Mesodermal cell (in vitro differentiated cells): ENCODE data around the gene IL32.
"Not testable (repeated sequence)": the region's sequence is repeated elsewhere in the genome, so short reads cannot be mapped to it uniquely, and the experiment has no call there.

Experiments
- H3K27ac ChIP-seq: 2 replicates; pipeline ENCODE4 v1.7.0; 2013; ENCODE audit warnings: mild to moderate bottlenecking, low read depth, low read length, moderate library complexity; ENCODE audit not compliant: severe bottlenecking
- H3K36me3 ChIP-seq: 2 replicates; pipeline ENCODE4 v1.7.1; 2013; ENCODE audit warnings: mild to moderate bottlenecking, low read length, moderate library complexity; ENCODE audit not compliant: control insufficient read depth, insufficient read depth
- H3K4me1 ChIP-seq: one replicate; pipeline ENCODE4 v1.7.1; 2013; ENCODE audit warnings: mild to moderate bottlenecking, low read length; ENCODE audit not compliant: insufficient read depth, control insufficient read depth, poor library complexity, severe bottlenecking
- H3K4me3 ChIP-seq: 2 replicates; pipeline ENCODE4 v1.7.0; 2013; ENCODE audit warnings: low read length, control low read depth, mild to moderate bottlenecking; ENCODE audit not compliant: insufficient read depth, poor library complexity, severe bottlenecking; ENCODE audit errors: extremely low read depth
- H3K9me3 ChIP-seq: 2 replicates; pipeline ENCODE4 v1.7.1; 2013; ENCODE audit warnings: mild to moderate bottlenecking, low read length, moderate library complexity; ENCODE audit not compliant: control insufficient read depth
- WGBS, 2 experiments: methylation state at CpG; one replicate each; pipeline ENCODE4 v1.1.5; 2013; ENCODE audit warnings: missing lambda C conversion rate in 2 of 2; ENCODE audit not compliant: insufficient coverage in 2 of 2; 5-methylcytosine and 5-hydroxymethylcytosine counted together

Gene IL32

GRCh38 chr16:3074860-3075522 lies 9.6 kb downstream of the IL32 start:
- no peaks in the 10 kb centered on the region for H3K36me3 ChIP-seq
- H3K9me3 ChIP-seq = no peaks in the 10 kb centered on the region
- no peaks in the 10 kb centered on the region for H3K4me1 ChIP-seq
- H3K27ac ChIP-seq = no peak overlapping the region
- no peak overlapping the region for H3K4me3 ChIP-seq
- 77 to 78% methylated on average over 5 to 6 of the region's 9 CpGs for WGBS, 2 experiments

DNA sequence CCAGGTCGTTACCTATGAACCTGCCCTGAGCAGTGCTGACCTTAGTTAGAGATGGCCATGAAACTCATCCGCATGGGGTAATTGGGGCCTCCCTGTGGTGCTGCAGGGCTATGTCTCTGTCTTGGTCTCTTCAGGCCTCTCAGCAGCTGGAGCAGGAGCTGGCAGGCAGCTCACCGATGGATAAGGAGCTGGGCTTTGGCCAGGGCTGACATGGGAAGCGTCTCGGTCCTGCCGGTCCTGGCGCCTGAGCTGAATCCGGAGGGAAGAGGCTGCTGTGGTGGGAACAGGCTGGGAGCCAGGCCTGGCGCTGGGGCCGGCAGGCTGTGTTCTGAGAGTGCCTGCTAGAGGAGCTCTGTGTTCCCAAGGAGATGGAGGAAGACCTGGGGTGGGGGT lies 10.1 kb downstream of the IL32 start:
- WGBS, 2 experiments = 63 to 72% methylated on average over 8 to 9 of the region's 10 CpGs
- no peaks in the 10 kb centered on the region for H3K36me3 ChIP-seq
- no peaks in the 10 kb centered on the region for H3K9me3 ChIP-seq

GRCh38 chr16:3075946-3076345 lies 10.5 kb downstream of the IL32 start:
- WGBS, 2 experiments = 91 to 93% methylated on average over 6 of the region's 6 CpGs
- not testable (repeated sequence) for H3K36me3 ChIP-seq

More for the DNA sequence above, 10.1 kb downstream of the IL32 start:
- H3K27ac ChIP-seq = no peak overlapping the region
- no peak overlapping the region for H3K4me3 ChIP-seq
- no peaks in the 10 kb centered on the region for H3K4me1 ChIP-seq

DNA sequence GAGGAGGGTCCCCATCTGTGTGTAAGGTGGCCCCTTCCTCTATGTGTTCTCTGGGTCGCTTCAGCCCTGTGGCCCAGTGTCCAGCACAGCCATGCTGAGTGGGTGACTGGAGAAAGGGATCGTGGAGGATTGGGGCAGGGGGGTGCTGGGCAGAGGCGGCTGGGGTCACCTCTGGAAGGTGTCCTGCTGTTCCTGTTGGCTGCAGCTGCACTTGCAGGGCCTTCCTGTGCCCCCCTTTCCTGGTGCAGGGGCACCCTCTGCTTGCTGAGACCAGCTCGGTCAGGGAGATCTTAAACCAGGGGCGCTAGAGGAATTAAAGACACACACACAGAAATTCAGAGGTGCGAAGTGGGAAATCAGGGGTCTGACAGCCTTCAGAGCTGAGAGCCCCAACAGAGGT lies 11.1 kb downstream of the IL32 start:
- no peaks in the 10 kb centered on the region for H3K36me3 ChIP-seq
- no peaks in the 10 kb centered on the region for H3K4me1 ChIP-seq
- no peaks in the 10 kb centered on the region for H3K9me3 ChIP-seq
- WGBS, 2 experiments = 25 to 89% methylated on average over 2 to 3 of the region's 6 CpGs
- H3K4me3 ChIP-seq = no peak overlapping the region
- H3K27ac ChIP-seq = no peak overlapping the region

More at GRCh38 chr16:3075946-3076345, 10.5 kb downstream of the IL32 start:
- H3K9me3 ChIP-seq, H3K4me3 ChIP-seq, H3K4me1 ChIP-seq, H3K27ac ChIP-seq: not testable (repeated sequence)

DNA sequence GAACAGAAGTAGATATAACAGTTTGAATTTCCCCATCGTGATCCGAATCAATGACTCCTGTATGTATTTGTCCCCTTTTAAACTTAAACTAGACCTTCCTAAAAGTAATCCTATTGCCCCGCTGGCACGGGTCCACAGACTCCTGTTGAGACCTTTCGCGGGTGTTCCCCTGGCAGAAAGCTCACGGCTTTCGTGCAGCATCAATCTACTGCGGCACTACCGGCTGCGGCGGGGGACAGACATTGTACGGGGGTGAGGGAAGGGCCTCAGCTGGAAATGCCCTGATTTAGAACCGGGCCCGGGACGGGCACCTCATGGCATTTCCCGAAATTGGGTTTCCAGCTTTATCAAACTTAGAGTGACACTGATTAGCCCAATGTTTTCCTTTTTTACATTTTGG lies 14.6 kb downstream of the IL32 start:
- Histone ChIP-seq H3K4me3 (no peak overlapping the region), H3K36me3 (no peaks in the 10 kb centered on the region)
- 92 to 96% methylated on average over 17 of the region's 17 CpGs for WGBS, 2 experiments

DNA sequence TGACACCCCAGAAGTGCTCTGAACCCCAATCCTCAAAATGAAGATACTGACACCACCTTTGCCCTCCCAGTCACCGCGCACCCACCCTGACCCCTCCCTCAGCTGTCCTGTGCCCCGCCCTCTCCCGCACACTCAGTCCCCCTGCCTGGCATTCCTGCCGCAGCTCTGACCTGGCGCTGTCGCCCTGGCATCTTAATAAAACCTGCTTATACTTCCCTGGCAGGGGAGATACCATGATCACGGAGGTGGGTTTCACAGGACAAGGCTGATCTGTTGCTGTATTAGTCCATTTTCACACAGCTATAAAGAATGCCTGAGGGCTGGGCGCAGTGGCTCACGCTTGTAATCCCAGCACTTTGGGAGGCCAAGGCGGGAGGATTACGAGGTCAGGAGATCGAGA lies 16.5 kb downstream of the IL32 start:
- H3K36me3 ChIP-seq, H3K4me1 ChIP-seq, H3K27ac ChIP-seq, H3K9me3 ChIP-seq, H3K4me3 ChIP-seq: not testable (repeated sequence)
- 93% methylated on average over 13 of the region's 13 CpGs for WGBS, 2 experiments

More for the DNA sequence above, 14.6 kb downstream of the IL32 start:
- H3K9me3 ChIP-seq = no peaks in the 10 kb centered on the region
- H3K27ac ChIP-seq = no peak overlapping the region
- H3K4me1 ChIP-seq = no peaks in the 10 kb centered on the region

GRCh38 chr16:3083408-3083807 lies 18.0 kb downstream of the IL32 start:
- H3K4me1 ChIP-seq, H3K4me3 ChIP-seq, H3K36me3 ChIP-seq, H3K27ac ChIP-seq, H3K9me3 ChIP-seq: not testable (repeated sequence)
- 94% methylated on average over 8 of the region's 8 CpGs for WGBS, 2 experiments

DNA sequence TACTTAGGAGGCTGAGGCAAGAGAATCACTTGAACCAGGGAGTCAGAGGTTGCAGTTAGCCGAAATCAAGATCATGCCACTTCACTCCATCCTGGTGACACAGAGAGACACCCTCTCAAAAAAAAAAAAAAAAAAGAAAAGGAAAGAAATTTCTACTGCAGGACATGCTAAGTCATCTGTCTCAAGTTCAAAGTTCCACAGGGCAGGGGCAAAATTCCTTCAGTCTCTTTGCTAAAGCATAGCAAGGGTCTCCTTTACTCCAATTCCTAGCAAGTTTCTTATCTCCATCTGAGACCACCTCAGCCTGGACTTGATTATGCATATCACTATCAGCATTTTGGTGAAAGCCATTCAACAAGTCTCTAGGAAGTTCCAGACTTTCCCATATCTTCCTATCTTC lies 19.1 kb downstream of the IL32 start:
- no peaks in the 10 kb centered on the region for H3K9me3 ChIP-seq
- H3K4me3 ChIP-seq = no peak overlapping the region
- peaks cover 8% of the 10 kb centered on the region for H3K4me1 ChIP-seq
- H3K27ac ChIP-seq = no peak overlapping the region
- WGBS, 2 experiments = no CpG with 5 or more reads among the region's 1 CpG
- no peaks in the 10 kb centered on the region for H3K36me3 ChIP-seq

DNA sequence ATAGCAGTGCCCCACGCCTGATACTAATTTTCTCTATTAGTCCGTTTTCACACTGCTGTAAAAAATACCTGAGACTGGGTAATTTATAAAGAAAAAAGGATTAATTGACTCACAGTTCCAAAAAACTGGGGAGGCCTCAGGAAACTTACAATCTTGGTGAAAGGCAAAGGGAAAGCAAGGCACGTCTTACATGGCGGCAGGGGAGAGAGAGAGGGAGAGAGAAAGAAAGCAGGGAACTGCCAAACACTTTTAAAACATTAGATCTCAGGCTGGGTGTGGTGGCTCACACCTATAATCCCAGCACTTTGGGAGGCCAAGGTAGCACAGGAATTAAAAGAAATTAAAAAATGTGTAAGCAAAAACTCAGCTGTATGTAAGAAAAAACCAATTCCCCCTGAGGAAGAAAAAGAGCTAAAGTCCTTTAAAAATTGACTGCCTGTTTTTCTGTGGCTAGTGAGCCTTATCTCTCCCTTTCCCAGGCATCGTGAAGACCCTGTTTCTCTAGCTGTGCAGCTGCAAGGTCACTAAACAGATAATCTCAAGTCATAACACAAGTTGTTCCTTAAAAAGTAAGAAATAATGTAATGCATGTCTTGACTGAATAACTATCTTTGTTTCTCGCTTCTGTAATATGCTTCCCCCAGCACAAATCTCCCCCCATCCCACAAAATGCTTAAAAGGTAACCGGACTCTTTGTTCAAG lies 19.7 kb downstream of the IL32 start:
- peaks cover 8% of the 10 kb centered on the region for H3K4me1 ChIP-seq
- WGBS, 2 experiments = 100% methylated on average over 2 of the region's 7 CpGs; no CpG with 5 or more reads in 1 of the 2 experiments
- H3K4me3 ChIP-seq = no peak overlapping the region
- no peaks in the 10 kb centered on the region for H3K9me3 ChIP-seq
- H3K27ac ChIP-seq = no peak overlapping the region
- H3K36me3 ChIP-seq = no peaks in the 10 kb centered on the region

DNA sequence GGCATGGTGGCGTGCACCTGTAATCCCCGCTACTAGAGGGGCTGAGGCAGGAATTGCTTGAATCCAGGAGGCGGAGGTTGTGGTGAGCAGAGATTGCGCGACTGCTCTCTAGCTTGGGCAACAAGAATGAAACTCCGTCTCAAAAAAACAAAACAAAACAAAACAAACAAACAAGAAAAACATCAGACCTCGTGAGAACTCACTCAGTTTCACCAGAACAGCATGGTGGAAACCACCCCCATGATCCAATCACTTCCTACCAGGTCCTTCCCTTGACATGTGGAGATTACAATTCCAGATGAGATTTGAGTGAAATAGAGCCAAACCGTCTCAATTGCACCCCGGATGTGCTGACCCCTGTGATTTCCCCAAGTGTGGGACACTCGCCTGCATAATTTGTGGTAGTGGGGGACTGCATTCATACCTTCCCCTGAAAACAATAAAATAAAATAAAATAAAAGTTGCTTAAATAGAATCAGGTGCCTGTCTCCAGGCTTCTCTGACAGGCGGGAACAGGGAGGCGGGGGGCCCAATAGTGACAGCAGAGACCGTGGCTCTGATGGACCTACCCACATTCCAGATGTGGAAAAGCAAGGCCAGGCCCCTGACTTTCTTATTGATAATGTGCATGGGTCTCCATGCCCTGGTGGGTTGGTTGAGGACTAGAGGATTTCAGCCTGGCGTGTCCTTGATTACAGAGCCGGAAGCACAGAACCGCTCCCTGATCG lies 20.6 kb downstream of the IL32 start:
- Histone ChIP-seq H3K36me3 (no peaks in the 10 kb centered on the region), H3K9me3 (no peaks in the 10 kb centered on the region), H3K27ac (no peak overlapping the region), H3K4me3 (no peak overlapping the region), H3K4me1 (peaks cover 8% of the 10 kb centered on the region)
- WGBS, 2 experiments = 91 to 100% methylated on average over 9 to 10 of the region's 17 CpGs
